OCI-LY7 (cell line): ENCODE measurements around the gene CELF4. TPM values are rescaled to one million over a fixed set of nuclear protein-coding genes. Genes with fewer than 3 reads are reported as not detected.

Source experiments
- BruUV-seq: library from RNA; stranded (reverse); fragments of 400-500 nt; replicated peaks from 2 replicates; lab custom pipeline; 2021; lab: Mats Ljungman, UMichigan
- CTCF ChIA-PET: fragments of 300-600 bp; sonication (Branson Sonifier 250); formaldehyde crosslinking; loops from one replicate; lab custom pipeline; 2022; ENCODE audit warnings: antibody characterized with exemption; ENCODE audit not compliant: unreplicated experiment; lab: Charles Lee
- POLR2A ChIA-PET: fragments of 300-600 bp; sonication (Branson Sonifier 250); formaldehyde crosslinking; loops from one replicate; lab custom pipeline; 2022; ENCODE audit warnings: antibody characterized with exemption; lab: Charles Lee
- DNase-seq: peaks from one replicate; pipeline ENCODE4 v3.0.0-alpha.2; 2015; ENCODE audit warnings: low spot score
- H2AFZ ChIP-seq: fragments of 200-600 bp; sonication (generic), shearing (Covaris generic); 2 replicates; pipeline ENCODE4 v1.6.1; 2014; ENCODE audit warnings: mild to moderate bottlenecking, antibody characterized with exemption, low read length, moderate library complexity
- H3K27ac ChIP-seq: fragments of 200-600 bp; sonication (generic); 2 replicates; pipeline ENCODE4 v1.5.1; 2014; ENCODE audit warnings: mixed run types, low read depth, mild to moderate bottlenecking, moderate library complexity, low read length, inconsistent platforms; ENCODE audit not compliant: poor library complexity, severe bottlenecking
- H3K36me3 ChIP-seq: fragments of 200-600 bp; sonication (generic); 2 replicates; pipeline ENCODE4 v1.6.1; 2014; ENCODE audit warnings: mild to moderate bottlenecking, antibody characterized with exemption, low read length, moderate library complexity, mixed read lengths; ENCODE audit not compliant: insufficient read depth
- H3K4me1 ChIP-seq: fragments of 200-600 bp; sonication (generic); 2 replicates; pipeline ENCODE4 v1.5.1; 2014; ENCODE audit warnings: mild to moderate bottlenecking, low read length; ENCODE audit not compliant: insufficient read depth, poor library complexity, severe bottlenecking
- H3K4me2 ChIP-seq: fragments of 200-600 bp; sonication (generic); 2 replicates; pipeline ENCODE4 v1.6.1; 2014; ENCODE audit warnings: mild to moderate bottlenecking, low read length
- H3K4me3 ChIP-seq: fragments of 200-600 bp; sonication (generic); 2 replicates; pipeline ENCODE4 v1.5.1; 2014; ENCODE audit warnings: mild to moderate bottlenecking, low read depth, low read length; ENCODE audit not compliant: poor library complexity, severe bottlenecking
- H3K79me2 ChIP-seq: fragments of 200-600 bp; sonication (generic); 2 replicates; pipeline ENCODE4 v1.6.1; 2016; ENCODE audit warnings: low read depth, mild to moderate bottlenecking, low read length, moderate library complexity, mixed read lengths; ENCODE audit not compliant: insufficient read depth
- H3K9me2 ChIP-seq: fragments of 200-600 bp; sonication (generic); 2 replicates; pipeline ENCODE4 v1.6.1; 2016; ENCODE audit warnings: mild to moderate bottlenecking, low read length, mixed read lengths; ENCODE audit not compliant: insufficient read depth
- H3K9me3 ChIP-seq: fragments of 200-600 bp; sonication (generic); 2 replicates; pipeline ENCODE4 v1.6.1; 2014; ENCODE audit warnings: mild to moderate bottlenecking, mixed run types, low read length, mixed read lengths
- H4K20me1 ChIP-seq: fragments of 200-600 bp; sonication (generic); 2 replicates; pipeline ENCODE4 v1.6.1; 2014; ENCODE audit warnings: mild to moderate bottlenecking, antibody characterized with exemption, low read length, moderate library complexity, mixed read lengths; ENCODE audit not compliant: insufficient read depth
- CTCF ChIP-seq: fragments of 200-600 bp; sonication (generic); conservative IDR thresholded peaks from 2 replicates; pipeline ENCODE4 v1.5.1; 2014; ENCODE audit warnings: mild to moderate bottlenecking, antibody characterized with exemption, low read length, moderate library complexity, mixed read lengths
- EZH2phosphoT487 ChIP-seq: fragments of 200-600 bp; sonication (generic); IDR thresholded peaks from 2 replicates; pipeline ENCODE4 v1.6.1; 2018; ENCODE audit warnings: low read depth, borderline replicate concordance, mild to moderate bottlenecking, mixed run types, antibody characterized with exemption, low read length, moderate library complexity, mixed read lengths
- intact Hi-C: fragments of 100-400 bp; cut with micrococcal nuclease; formaldehyde crosslinking; loops from one replicate; pipeline ENCODE4 v1.10.0; 2022; ENCODE audit not compliant: unreplicated experiment
- total RNA-seq, 2 experiments: library from RNA; depleted of rRNA in 1 of 2; stranded (reverse); fragments of >200 nt in 1 of 2; shearing (Covaris generic) in 1 of 2; gene quantifications; 2 replicates each; pipeline ENCODE4 v1.2.3, GENCODE V29; 2014 to 2022

The CELF4 gene
- total RNA-seq, 2 experiments from 2014 or later: not detected

GRCh38 chr18:37254236-37254754 is 311.3 kb downstream of the CELF4 start:
- Histone ChIP-seq H3K79me2 (no peaks in the 10 kb centered on the region), H3K4me3 (no peak overlapping the region), H3K4me1 (no peaks in the 10 kb centered on the region), H4K20me1 (no peaks in the 10 kb centered on the region), H3K9me3 (no peaks in the 10 kb centered on the region), H3K4me2 (no peak overlapping the region), H3K9me2 (no peaks in the 10 kb centered on the region), H3K27ac (no peak overlapping the region), H3K36me3 (no peaks in the 10 kb centered on the region), H2AFZ (no peak overlapping the region)
- intact Hi-C loops: no loop called here
- ChIA-PET POLR2A (no interaction called here), CTCF (no interaction called here)
- TF ChIP-seq CTCF (no peak), EZH2phosphoT487 (no peak)
- DNase-seq: no peak
- no TSS peak for BruUV-seq

- DNase-seq: no peak
- TF ChIP-seq EZH2phosphoT487 (no peak), CTCF (no peak)
- no peak overlapping the region for H3K4me2 ChIP-seq
- H4K20me1 ChIP-seq: no peaks in the 10 kb centered on the region
- ChIA-PET POLR2A (no interaction called here), CTCF (no interaction called here)
- intact Hi-C loops: no loop called here
- no peaks in the 10 kb centered on the region for H3K9me2 ChIP-seq
- no peak overlapping the region for H3K27ac ChIP-seq
- no peak overlapping the region for H2AFZ ChIP-seq
- H3K36me3 ChIP-seq: no peaks in the 10 kb centered on the region
- H3K79me2 ChIP-seq: no peaks in the 10 kb centered on the region
- BruUV-seq: no TSS peak
- H3K9me3 ChIP-seq: no peaks in the 10 kb centered on the region
- H3K4me3 ChIP-seq: no peak overlapping the region
- no peaks in the 10 kb centered on the region for H3K4me1 ChIP-seq
These were observed 312.0 kb downstream of the CELF4 start for GRCh38 chr18:37253394-37254235.

GRCh38 chr18:37252854-37253393 is 312.7 kb downstream of the CELF4 start:
- no TSS peak for BruUV-seq
- Histone ChIP-seq H3K4me3 (no peak overlapping the region), H2AFZ (no peak overlapping the region), H3K79me2 (no peaks in the 10 kb centered on the region), H3K27ac (no peak overlapping the region), H3K36me3 (no peaks in the 10 kb centered on the region), H3K9me3 (no peaks in the 10 kb centered on the region), H3K4me2 (no peak overlapping the region), H4K20me1 (no peaks in the 10 kb centered on the region), H3K9me2 (no peaks in the 10 kb centered on the region), H3K4me1 (no peaks in the 10 kb centered on the region)
- ChIA-PET POLR2A (no interaction called here), CTCF (no interaction called here)
- intact Hi-C loops: no loop called here
- TF ChIP-seq EZH2phosphoT487 (no peak), CTCF (no peak)
- DNase-seq: no peak
